NB4 (cell line): ENCODE results near the gene MAP3K8.

ENCODE experiments used
- MYC ChIP-seq: IDR thresholded peaks from 2 replicates; pipeline ENCODE4 v1.6.1; 2011; ENCODE audit warnings: low read depth, low read length
- POLR2A ChIP-seq: IDR thresholded peaks from 2 replicates; pipeline ENCODE4 v1.6.1; 2011; ENCODE audit warnings: mild to moderate bottlenecking; ENCODE audit not compliant: insufficient read length; ENCODE audit errors: extremely low read depth
- TF ChIP-seq, protein P1 (sequence below): IDR thresholded peaks from one replicate; pipeline ENCODE4 v1.5.1; 2012; ENCODE audit warnings: low read depth, low read length
- TF ChIP-seq, protein P2 (sequence below): IDR thresholded peaks from 2 replicates; pipeline ENCODE4 v1.6.1; 2011; ENCODE audit warnings: low read depth, low read length

DNA sequence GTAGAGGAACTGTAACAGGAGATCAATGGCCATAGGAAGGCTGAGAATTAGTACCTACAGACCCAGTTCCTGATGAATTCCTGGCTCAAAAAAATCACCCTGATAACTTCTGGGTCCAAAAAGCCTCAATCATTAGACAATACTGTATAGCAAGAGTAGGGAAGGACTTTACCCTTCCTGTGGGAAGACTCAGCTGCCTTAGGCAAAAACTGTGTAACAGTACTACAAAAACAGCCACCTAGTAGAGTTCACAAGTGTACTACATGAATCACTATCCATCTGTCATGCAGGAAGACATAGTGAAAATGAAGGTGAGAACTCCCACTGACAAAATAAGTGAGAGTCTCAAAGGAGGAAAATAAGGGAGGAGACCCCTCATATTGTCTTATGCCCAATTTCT is 47.6 kb downstream of the MAP3K8 start:
- TF ChIP-seq POLR2A = no peak
- TF ChIP-seq, protein P1, sequence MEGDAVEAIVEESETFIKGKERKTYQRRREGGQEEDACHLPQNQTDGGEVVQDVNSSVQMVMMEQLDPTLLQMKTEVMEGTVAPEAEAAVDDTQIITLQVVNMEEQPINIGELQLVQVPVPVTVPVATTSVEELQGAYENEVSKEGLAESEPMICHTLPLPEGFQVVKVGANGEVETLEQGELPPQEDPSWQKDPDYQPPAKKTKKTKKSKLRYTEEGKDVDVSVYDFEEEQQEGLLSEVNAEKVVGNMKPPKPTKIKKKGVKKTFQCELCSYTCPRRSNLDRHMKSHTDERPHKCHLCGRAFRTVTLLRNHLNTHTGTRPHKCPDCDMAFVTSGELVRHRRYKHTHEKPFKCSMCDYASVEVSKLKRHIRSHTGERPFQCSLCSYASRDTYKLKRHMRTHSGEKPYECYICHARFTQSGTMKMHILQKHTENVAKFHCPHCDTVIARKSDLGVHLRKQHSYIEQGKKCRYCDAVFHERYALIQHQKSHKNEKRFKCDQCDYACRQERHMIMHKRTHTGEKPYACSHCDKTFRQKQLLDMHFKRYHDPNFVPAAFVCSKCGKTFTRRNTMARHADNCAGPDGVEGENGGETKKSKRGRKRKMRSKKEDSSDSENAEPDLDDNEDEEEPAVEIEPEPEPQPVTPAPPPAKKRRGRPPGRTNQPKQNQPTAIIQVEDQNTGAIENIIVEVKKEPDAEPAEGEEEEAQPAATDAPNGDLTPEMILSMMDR = no peak
- TF ChIP-seq, protein P2, sequence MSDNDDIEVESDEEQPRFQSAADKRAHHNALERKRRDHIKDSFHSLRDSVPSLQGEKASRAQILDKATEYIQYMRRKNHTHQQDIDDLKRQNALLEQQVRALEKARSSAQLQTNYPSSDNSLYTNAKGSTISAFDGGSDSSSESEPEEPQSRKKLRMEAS = no peak
- TF ChIP-seq MYC = no peak
